C4-2B (cell line): ENCODE measurements around the gene WSB1.

Source experiments
- CTCF ChIP-seq: fragments of 450-650 bp; conservative IDR thresholded peaks from 2 replicates; pipeline ENCODE4 v1.5.1; 2017; ENCODE audit warnings: mild to moderate bottlenecking
- ZFX ChIP-seq: fragments of 450-650 bp; IDR thresholded peaks from 2 replicates; pipeline ENCODE4 v1.6.1; 2017

DNA sequence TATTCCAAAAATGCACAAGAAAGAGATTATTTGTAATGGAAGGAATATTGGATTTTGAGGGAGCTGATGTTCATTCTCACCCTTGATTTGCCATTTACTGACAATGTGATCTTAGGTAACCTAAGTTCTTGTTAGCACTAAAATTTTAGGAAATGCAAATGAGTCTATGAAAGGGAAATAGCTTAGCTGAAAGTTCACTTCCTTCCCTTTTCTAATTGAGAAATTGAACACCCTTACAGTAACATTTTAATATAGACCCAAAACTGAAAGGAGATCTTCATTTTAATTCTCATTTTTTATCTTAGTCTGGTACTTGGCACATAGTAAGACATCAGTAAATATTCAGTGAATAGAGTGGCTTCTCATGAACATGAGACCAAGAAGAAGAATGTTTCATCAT lies 10.9 kb upstream of the WSB1 start:
- TF ChIP-seq CTCF (no peak), ZFX (no peak)
